ENCODE data around the gene TPRN. TPM values are rescaled to one million over a fixed set of nuclear protein-coding genes. Genes with fewer than 3 reads are reported as not detected.

TPRN gene, protein sequence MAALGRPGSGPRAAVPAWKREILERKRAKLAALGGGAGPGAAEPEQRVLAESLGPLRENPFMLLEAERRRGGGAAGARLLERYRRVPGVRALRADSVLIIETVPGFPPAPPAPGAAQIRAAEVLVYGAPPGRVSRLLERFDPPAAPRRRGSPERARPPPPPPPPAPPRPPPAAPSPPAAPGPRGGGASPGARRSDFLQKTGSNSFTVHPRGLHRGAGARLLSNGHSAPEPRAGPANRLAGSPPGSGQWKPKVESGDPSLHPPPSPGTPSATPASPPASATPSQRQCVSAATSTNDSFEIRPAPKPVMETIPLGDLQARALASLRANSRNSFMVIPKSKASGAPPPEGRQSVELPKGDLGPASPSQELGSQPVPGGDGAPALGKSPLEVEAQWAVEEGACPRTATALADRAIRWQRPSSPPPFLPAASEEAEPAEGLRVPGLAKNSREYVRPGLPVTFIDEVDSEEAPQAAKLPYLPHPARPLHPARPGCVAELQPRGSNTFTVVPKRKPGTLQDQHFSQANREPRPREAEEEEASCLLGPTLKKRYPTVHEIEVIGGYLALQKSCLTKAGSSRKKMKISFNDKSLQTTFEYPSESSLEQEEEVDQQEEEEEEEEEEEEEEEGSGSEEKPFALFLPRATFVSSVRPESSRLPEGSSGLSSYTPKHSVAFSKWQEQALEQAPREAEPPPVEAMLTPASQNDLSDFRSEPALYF
- polyA plus RNA-seq (8.1 TPM in 2 replicates), polyA minus RNA-seq (10.3 and 10.7 TPM in 2 replicates)

- Histone ChIP-seq H4K20me1 (ENCODE audit: insufficient read depth) (no peaks in the 10 kb centered on the region), H3K9me2 (ENCODE audit: insufficient read depth, low read length) (no peaks in the 10 kb centered on the region), H3K36me3 (ENCODE audit: insufficient read depth, low read length) (no peaks in the 10 kb centered on the region), H3F3A (ENCODE audit: insufficient read depth, low read length, poor library complexity, severe bottlenecking) (no peaks in the 10 kb centered on the region), H3K4me2 (ENCODE audit: low read length) (peak within 1 kb of the TSS; percentile 96), H3K9ac (ENCODE audit: low read length) (peak within 1 kb of the TSS; percentile 70), H3K9me3 (ENCODE audit: low read length) (no peaks in the 10 kb centered on the region), H3K4me3 (ENCODE audit: low read length) (peak within 1 kb of the TSS; percentile 86), H2AFZ (ENCODE audit: low read depth, low read length) (peak within 1 kb of the TSS; percentile 51), H3K27ac (ENCODE audit: low read length) (peak within 1 kb of the TSS; percentile 49), H3K27me3 (ENCODE audit: insufficient read depth, low read depth, low read length) (no peaks in the 10 kb centered on the region), H3K79me2 (replicated peaks; ENCODE audit: insufficient read depth, low read length) (peaks cover 19% of the 10 kb centered on the region)
- no peak for TF ChIP-seq RAD21 (conservative IDR thresholded peaks at IDR 0.05)
- peak; percentile 76 for TF ChIP-seq MXI1 (conservative IDR thresholded peaks at IDR 0.05; ENCODE audit: poor library complexity, severe bottlenecking)
- TF ChIP-seq EZH2 (IDR thresholded peaks at IDR 0.05; ENCODE audit: borderline replicate concordance, insufficient read depth, low read length, poor library complexity, severe bottlenecking), result no peak
- TF ChIP-seq, protein P1, sequence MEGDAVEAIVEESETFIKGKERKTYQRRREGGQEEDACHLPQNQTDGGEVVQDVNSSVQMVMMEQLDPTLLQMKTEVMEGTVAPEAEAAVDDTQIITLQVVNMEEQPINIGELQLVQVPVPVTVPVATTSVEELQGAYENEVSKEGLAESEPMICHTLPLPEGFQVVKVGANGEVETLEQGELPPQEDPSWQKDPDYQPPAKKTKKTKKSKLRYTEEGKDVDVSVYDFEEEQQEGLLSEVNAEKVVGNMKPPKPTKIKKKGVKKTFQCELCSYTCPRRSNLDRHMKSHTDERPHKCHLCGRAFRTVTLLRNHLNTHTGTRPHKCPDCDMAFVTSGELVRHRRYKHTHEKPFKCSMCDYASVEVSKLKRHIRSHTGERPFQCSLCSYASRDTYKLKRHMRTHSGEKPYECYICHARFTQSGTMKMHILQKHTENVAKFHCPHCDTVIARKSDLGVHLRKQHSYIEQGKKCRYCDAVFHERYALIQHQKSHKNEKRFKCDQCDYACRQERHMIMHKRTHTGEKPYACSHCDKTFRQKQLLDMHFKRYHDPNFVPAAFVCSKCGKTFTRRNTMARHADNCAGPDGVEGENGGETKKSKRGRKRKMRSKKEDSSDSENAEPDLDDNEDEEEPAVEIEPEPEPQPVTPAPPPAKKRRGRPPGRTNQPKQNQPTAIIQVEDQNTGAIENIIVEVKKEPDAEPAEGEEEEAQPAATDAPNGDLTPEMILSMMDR (IDR thresholded peaks at IDR 0.05; ENCODE audit: poor library complexity, severe bottlenecking), result no peak
- peak; percentile 9 for TF ChIP-seq SMC3 (conservative IDR thresholded peaks at IDR 0.05; ENCODE audit: poor library complexity)
- TF ChIP-seq TAF1 (IDR thresholded peaks at IDR 0.05; ENCODE audit: low read depth), result no peak
- TF ChIP-seq EP300 (conservative IDR thresholded peaks at IDR 0.05; ENCODE audit: poor library complexity, severe bottlenecking), result peak; percentile 26
- no peak for TF ChIP-seq REST (IDR thresholded peaks at IDR 0.05; ENCODE audit: borderline replicate concordance)
- peak; percentile 26 for TF ChIP-seq POLR2AphosphoS5 (IDR thresholded peaks at IDR 0.05)
These were observed at the start of gene TPRN for GRCh38 chr9:137200311-137201204. Gene TPRN, minus strand, starts transcription at chr9:137200741. Its CDS starts 30 bp downstream, at chr9:137200711.

- Histone ChIP-seq H3F3A (ENCODE audit: insufficient read depth, low read length, poor library complexity, severe bottlenecking) (no peaks in the 10 kb centered on the region), H3K9me2 (ENCODE audit: insufficient read depth, low read length) (no peaks in the 10 kb centered on the region), H3K9ac (ENCODE audit: low read length) (no peak overlapping the region), H3K36me3 (ENCODE audit: insufficient read depth, low read length) (no peaks in the 10 kb centered on the region), H3K9me3 (ENCODE audit: low read length) (no peaks in the 10 kb centered on the region), H3K79me2 (replicated peaks; ENCODE audit: insufficient read depth, low read length) (peaks cover 1% of the 10 kb centered on the region), H2AFZ (ENCODE audit: low read depth, low read length) (no peak overlapping the region), H3K4me3 (ENCODE audit: low read length) (no peak overlapping the region), H3K27me3 (ENCODE audit: insufficient read depth, low read depth, low read length) (no peaks in the 10 kb centered on the region), H4K20me1 (ENCODE audit: insufficient read depth) (no peaks in the 10 kb centered on the region), H3K4me2 (ENCODE audit: low read length) (no peak overlapping the region), H3K27ac (ENCODE audit: low read length) (no peak overlapping the region)
- TF ChIP-seq EP300 (conservative IDR thresholded peaks at IDR 0.05; ENCODE audit: poor library complexity, severe bottlenecking) (no peak), SMC3 (conservative IDR thresholded peaks at IDR 0.05; ENCODE audit: poor library complexity) (no peak), MXI1 (conservative IDR thresholded peaks at IDR 0.05; ENCODE audit: poor library complexity, severe bottlenecking) (no peak), TAF1 (IDR thresholded peaks at IDR 0.05; ENCODE audit: low read depth) (no peak), REST (IDR thresholded peaks at IDR 0.05; ENCODE audit: borderline replicate concordance) (no peak), EZH2 (IDR thresholded peaks at IDR 0.05; ENCODE audit: borderline replicate concordance, insufficient read depth, low read length, poor library complexity, severe bottlenecking) (no peak), RAD21 (conservative IDR thresholded peaks at IDR 0.05) (no peak), POLR2AphosphoS5 (IDR thresholded peaks at IDR 0.05) (no peak)
These were observed 47.3 kb upstream of the TPRN start for GRCh38 chr9:137247916-137248175.
